Measurements from ENCODE around the gene PAFAH2.

DNA sequence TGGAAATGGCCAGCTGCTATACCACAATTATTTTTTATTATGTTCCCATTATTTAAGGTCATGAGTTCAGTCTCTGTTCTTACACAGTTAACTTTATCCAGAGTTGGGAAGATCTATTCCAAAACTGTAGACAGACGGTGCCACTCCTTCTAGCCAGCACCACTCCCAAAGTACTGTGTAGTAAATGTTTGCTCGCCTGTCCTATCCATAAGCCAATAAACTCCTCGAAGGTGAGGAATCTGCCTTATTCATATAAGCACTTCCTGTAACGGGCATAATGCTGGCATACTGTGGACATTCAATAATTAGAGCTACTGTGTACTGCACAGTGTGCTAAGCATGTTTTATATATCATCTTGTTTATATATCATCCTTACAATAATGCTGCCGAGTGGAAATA is 65.5 kb downstream of the PAFAH2 start:
- TF ChIP-seq POLR2A (IDR thresholded peaks at IDR 0.05), result no peak
- TF ChIP-seq, protein P1, sequence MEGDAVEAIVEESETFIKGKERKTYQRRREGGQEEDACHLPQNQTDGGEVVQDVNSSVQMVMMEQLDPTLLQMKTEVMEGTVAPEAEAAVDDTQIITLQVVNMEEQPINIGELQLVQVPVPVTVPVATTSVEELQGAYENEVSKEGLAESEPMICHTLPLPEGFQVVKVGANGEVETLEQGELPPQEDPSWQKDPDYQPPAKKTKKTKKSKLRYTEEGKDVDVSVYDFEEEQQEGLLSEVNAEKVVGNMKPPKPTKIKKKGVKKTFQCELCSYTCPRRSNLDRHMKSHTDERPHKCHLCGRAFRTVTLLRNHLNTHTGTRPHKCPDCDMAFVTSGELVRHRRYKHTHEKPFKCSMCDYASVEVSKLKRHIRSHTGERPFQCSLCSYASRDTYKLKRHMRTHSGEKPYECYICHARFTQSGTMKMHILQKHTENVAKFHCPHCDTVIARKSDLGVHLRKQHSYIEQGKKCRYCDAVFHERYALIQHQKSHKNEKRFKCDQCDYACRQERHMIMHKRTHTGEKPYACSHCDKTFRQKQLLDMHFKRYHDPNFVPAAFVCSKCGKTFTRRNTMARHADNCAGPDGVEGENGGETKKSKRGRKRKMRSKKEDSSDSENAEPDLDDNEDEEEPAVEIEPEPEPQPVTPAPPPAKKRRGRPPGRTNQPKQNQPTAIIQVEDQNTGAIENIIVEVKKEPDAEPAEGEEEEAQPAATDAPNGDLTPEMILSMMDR (IDR thresholded peaks at IDR 0.05), result no peak
- no peak for TF ChIP-seq EP300 (IDR thresholded peaks at IDR 0.05)
